Right kidney (tissue), 1 donor: Measurements from ENCODE around the gene DLX1.
"Not testable (repeated sequence)": the region's sequence is repeated elsewhere in the genome, so short reads cannot be mapped to it uniquely, and the experiment has no call there.

Experiments used
- DNase-seq: peaks from one replicate; pipeline ENCODE4 v3.0.0-alpha.2; 2016

DLX1 gene

GRCh38 chr2:172098650-172099471 lies 13.6 kb downstream of the DLX1 start:
- DNase-seq: peak; percentile 86

- DNase-seq: no peak
Observed at GRCh38 chr2:172099472-172100079, 14.3 kb downstream of the DLX1 start.

GRCh38 chr2:172100080-172100934 lies 15.0 kb downstream of the DLX1 start:
- DNase-seq: peak; percentile 72

GRCh38 chr2:172100935-172101820 lies 15.9 kb downstream of the DLX1 start:
- DNase-seq: peak; percentile 68

DNA sequence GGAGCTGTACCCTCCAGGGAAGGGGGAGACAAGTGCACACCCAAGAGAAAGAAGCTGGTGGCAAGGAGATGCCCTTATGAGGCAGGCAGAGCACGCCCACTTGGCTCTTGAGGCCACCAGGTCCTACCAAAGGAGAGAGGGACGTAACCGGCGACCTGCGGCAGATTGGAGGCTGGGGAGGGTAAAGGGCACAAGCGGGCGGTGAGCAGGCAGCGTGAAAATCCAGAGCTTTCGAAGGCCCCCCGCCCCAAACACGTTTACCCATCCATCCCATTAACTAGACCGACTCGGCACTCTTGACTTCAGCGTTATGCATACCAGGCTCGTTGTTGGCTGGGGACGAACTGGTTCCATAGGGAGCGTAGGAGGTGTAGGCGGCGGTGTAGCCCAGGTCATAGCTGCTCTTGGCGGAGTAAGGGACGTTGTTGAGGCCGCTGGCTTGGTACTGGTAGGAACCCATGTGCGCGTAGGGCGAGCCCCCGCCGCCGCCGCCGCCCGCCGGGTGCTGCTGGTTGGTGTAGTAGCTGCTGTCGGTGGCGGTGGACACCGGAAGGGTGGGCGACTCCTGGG lies 16.6 kb downstream of the DLX1 start:
- DNase-seq: no peak

DNA sequence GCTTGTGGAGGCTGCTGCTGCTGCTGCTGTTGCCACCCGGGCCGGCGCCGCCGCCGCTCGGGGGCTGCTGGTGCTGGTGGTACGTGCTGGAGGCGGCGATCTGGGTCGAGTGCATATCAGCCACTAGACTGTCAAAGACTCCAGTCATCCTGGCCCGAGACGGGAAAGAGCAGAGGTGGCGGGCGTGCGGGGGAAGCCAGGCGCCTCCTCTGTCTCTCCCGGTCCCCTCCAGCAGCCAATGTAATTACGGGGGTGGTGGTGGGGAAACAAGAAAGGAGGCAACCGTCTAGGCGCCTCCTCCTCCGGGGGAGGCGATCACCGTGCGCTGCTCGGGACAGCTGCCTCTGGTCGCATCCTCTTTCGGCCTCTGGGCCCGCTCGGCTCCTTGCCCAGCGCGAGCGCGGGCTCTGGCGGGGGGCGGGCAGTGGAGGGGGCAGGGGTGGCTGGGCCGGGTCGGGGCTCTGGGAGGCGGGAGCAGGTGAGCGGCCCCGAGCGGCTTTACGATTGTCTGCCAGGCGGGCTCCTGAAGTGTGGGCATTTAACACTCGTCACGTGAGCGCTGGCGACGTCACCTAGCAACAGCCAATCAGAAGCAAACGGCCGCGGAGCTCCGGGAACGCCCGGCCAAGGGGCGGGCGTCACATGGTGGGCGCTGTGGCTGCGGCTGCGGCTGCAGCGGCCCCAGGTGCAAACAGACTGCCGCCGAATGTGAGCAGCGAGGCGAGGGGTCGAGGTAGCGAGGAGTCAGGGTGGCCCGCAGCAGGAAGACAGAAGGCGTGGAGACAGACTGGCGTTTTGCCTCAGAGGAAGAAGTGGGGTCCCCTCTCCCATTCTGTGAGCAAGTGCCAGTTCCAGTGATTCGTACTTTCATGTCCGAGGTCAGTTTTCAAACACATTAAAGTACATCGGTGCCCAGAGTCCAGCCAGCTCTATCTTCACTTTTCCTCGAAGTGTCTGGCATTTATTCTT lies 17.4 kb downstream of the DLX1 start, which contains the start of gene DLX2:
Gene DLX2, minus strand, starts transcription at position 510 of the 969 bp plus-strand sequence. Its CDS starts 362 bp downstream, at position 148.
- peak; percentile 81 for DNase-seq

DNA sequence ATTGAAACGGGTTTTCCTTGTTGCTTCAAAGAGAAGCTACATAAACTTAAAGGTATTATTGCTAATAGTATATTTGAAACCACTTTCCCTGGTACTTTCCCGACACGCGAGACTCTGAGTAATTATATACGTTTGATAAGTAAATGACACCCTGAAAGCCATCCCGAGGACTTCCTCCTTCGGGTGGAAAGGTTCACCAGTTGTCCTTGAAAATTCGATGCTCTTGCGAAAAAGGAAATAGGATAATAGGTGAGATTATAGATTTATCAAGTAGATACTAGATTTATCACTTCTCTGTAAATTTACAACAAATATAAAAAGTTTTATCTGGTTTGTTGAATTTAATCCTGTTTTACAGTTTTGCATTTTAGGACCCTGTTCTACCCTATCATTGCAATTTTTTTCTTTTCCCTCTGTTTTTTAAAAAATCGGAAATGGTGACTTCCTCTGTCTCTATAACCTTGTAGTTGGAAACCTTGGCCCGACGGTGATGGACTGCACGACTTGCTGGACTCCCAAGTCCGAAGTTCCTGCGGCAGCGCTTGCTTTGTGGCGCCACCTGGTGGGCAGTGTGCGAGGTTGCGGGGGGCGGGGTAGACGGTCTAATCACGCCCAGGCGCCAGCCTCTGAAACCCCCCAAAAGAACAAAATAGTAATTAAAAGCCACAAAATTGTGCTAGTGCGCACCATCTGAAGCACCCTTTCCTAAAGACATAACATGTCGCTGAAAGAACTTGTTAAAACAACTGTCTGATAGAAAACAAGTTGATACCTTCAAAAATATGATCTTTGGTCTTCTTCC lies 18.4 kb downstream of the DLX1 start:
- peak; percentile 69 for DNase-seq

DNA sequence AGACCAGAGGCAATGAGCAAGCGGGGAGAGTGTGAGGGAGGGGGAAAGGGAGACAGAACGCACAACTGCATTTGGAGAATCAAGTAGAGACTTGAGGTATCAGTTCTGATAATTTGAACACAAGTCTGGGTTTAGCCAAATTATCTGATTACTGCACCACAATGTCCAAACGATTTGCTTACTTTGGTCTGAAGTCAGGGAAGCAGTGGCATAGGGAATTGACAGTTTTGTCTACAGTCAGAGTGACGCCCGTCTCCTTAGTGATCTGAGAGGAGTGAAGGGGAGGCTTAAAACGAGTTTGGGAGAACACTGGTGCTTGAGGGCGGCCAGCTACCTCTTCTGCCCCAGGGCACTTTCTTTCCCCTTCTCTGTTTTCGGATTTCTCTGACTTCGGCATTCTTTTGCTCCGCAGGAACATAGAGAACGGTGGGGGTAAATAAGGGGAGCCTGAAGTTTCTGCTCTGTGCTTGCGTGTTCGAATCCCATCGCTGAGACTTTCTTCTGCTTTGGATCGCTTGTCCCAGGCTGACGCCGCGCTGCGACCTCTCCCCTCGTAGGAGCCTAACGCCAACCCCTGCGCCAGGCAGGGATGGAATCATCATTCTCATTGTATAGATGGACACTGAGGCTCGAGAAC lies 20.3 kb downstream of the DLX1 start:
- DNase-seq: peak; percentile 35

GRCh38 chr2:172106108-172106961 lies 21.0 kb downstream of the DLX1 start:
- peak; percentile 74 for DNase-seq

GRCh38 chr2:172107690-172108586 lies 22.6 kb downstream of the DLX1 start:
- peak; percentile 41 for DNase-seq

GRCh38 chr2:172108587-172108930 lies 23.3 kb downstream of the DLX1 start:
- DNase-seq: no peak

- DNase-seq: peak; percentile 27
Observed at GRCh38 chr2:172109256-172109987, 24.1 kb downstream of the DLX1 start.

GRCh38 chr2:172109988-172110811 lies 24.9 kb downstream of the DLX1 start:
- DNase-seq: peak; percentile 41

- no peak for DNase-seq
Observed at GRCh38 chr2:172113617-172114016, 28.3 kb downstream of the DLX1 start.

- DNase-seq: not testable (repeated sequence)
Observed at GRCh38 chr2:172114176-172114575, 28.9 kb downstream of the DLX1 start.
